Coronary artery (tissue), 2 donors: ENCODE measurements around the gene MICAL3.

ENCODE experiments used
- DNase-seq: peaks from one replicate; pipeline ENCODE4 v3.0.0-alpha.2; 2017; ENCODE audit warnings: low spot score
- H3K27ac ChIP-seq, 2 donors: fragments of 200-600 bp; sonication (generic); one replicate each; pipeline ENCODE4 v1.5.1; 2016 to 2019
- H3K4me3 ChIP-seq: fragments of 200-600 bp; sonication (generic); 2 replicates; pipeline ENCODE4 v1.5.1; 2016; ENCODE audit warnings: mild to moderate bottlenecking, moderate library complexity
- TF ChIP-seq, protein P1 (sequence below): fragments of 200-600 bp; sonication (generic); IDR thresholded peaks from one replicate; pipeline ENCODE4 v1.5.1; 2019; ENCODE audit warnings: antibody characterized with exemption

The MICAL3 gene

DNA sequence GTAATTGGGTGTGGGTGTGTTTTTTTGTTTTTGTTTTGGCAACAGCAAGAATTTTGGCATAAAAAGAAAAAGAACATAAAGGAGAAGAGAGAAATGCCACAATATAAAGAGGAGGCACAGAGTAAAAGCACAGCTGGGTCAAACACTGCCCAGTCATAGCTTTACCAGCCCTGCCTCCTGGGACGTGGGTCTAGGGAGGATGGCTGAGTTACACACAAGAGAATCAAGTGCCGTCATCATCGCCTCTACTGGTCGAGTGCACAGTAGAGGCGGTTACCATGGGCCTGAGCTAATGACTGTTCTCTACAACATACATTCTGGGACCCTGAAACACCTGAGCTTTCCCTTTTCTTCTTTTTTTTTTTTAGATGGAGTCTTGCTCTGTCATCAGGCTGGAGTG, 162.5 kb downstream of the MICAL3 start:
- DNase-seq: no peak
- TF ChIP-seq, protein P1, sequence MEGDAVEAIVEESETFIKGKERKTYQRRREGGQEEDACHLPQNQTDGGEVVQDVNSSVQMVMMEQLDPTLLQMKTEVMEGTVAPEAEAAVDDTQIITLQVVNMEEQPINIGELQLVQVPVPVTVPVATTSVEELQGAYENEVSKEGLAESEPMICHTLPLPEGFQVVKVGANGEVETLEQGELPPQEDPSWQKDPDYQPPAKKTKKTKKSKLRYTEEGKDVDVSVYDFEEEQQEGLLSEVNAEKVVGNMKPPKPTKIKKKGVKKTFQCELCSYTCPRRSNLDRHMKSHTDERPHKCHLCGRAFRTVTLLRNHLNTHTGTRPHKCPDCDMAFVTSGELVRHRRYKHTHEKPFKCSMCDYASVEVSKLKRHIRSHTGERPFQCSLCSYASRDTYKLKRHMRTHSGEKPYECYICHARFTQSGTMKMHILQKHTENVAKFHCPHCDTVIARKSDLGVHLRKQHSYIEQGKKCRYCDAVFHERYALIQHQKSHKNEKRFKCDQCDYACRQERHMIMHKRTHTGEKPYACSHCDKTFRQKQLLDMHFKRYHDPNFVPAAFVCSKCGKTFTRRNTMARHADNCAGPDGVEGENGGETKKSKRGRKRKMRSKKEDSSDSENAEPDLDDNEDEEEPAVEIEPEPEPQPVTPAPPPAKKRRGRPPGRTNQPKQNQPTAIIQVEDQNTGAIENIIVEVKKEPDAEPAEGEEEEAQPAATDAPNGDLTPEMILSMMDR: no peak
- Histone ChIP-seq H3K4me3 (no peak overlapping the region), H3K27ac (no peak overlapping the region)

DNA sequence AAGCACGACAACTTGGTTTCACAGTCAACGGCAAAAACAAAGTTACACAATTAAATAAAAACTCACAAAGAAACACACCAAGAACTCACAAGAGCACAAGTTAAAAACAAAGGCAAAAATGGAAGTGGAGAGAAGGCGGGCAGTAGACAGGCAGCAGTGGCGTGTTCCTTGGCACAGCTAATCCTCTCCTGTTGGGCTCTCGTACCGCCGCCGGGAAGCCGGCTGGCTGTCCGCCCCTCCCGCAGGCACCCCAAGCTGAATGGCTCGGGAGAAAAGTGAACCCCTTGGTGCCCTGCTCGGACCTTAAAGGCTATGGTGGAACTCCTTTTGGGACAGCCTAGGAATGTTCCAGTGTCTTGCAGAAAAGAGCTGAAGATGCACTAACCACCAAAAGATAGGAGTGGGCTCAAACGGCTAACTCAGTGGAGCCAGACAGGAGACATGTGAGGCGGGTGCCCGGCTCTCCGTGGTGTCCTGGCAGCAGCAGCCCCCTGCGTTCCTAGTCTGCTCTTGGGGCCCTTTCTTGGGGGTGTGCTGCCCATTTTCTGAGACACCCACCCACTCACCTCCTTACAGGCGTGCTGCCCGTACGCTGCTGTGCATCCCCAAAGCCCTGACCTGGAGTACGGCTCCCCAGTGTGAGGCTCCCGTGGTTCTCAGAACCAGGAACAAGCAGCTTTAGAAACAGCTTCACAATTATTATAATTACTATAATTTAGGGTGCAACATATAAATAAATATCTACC, 164.0 kb downstream of the MICAL3 start:
- peak overlapping the region; percentile 35 to 71 for H3K27ac ChIP-seq
- TF ChIP-seq, protein P1: no peak
- no peak overlapping the region for H3K4me3 ChIP-seq
- DNase-seq: no peak

DNA sequence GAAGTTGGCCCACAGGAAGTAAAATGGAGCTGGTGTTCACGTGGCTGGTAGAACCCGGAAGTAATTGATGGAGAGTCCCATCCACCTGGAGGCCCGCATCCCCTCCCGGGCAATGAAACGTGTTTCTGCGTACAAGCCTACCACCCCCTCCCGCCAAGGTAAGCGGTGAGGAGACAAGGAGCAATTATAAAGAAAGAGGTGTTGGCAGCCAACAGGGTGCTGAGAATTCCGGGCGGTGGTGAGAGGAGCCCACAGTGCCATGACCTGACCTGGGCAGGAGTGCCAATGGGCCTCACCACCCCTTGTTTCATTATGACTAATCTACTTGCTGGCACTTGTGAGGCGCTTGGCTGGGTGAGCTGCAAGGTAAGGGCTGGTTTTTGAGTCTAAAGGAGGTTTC, 166.3 kb downstream of the MICAL3 start:
- DNase-seq: no peak
- Histone ChIP-seq H3K27ac (no peak overlapping the region), H3K4me3 (no peak overlapping the region)
- TF ChIP-seq, protein P1: no peak

- no peak for DNase-seq
- TF ChIP-seq, protein P1: no peak
- Histone ChIP-seq H3K27ac (no peak overlapping the region), H3K4me3 (no peak overlapping the region)
Measured at GRCh38 chr22:17855572-17856290, 168.6 kb downstream of the MICAL3 start.

- peak overlapping the region; percentile 77 to 80 for H3K27ac ChIP-seq
Measured at GRCh38 chr22:17853073-17853472, 171.3 kb downstream of the MICAL3 start.

DNA sequence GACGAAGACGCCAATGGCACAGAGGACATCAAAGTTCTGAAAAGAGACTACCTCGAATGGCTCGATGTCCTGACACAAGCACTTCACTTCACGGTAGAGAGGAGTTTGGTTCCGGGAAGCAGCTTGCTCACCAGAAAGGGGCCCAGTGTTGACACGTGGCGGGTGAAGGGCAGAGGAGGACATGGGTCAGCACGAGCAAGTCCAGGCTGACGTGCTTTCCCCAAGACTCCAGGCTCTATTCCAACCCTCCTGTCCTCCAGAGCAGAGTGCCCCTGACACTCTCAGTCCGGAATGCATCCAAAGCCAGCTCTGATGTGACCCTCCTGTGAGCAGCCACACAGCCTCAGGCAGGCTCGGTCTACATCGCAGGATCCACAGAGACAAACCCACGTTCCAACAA, 172.6 kb downstream of the MICAL3 start:
- H3K27ac ChIP-seq: peak overlapping the region; percentile 77 to 80
- H3K4me3 ChIP-seq: no peak overlapping the region
- TF ChIP-seq, protein P1: no peak
- DNase-seq: no peak

More at GRCh38 chr22:17853073-17853472, 171.3 kb downstream of the MICAL3 start:
- TF ChIP-seq, protein P1: no peak
- no peak overlapping the region for H3K4me3 ChIP-seq
- no peak for DNase-seq
